GM15510 (cell line): ENCODE results near the gene NBDY.

ENCODE experiments used
- POLR2A ChIP-seq: IDR thresholded peaks from 3 replicates; pipeline ENCODE4 v1.6.1; 2011; ENCODE audit warnings: borderline replicate concordance; ENCODE audit not compliant: insufficient read length; ENCODE audit errors: extremely low read depth

Gene NBDY

GRCh38 chrX:56833626-56834025 is 104.6 kb downstream of the NBDY start:
- no peak for TF ChIP-seq POLR2A

DNA sequence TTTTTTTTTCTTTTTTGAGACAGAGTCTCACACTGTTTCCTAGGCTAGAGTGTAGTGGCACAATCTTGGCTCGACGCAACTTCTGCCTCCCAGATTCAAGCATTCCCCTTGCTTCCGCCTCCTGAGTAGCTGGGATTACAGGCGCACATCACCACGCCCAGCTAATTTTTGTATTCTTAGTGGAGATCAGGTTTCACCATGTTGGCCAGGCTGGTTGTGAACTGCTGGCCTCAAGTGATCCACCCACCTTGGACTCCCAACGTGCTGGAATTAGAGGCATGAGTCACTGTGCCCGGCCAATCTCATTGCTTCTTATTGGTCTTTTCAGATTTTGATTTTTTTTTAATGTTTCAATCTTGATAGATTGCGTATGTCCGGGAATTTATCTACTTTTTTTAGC is 124.4 kb downstream of the NBDY start:
- no peak for TF ChIP-seq POLR2A

GRCh38 chrX:56857042-56857441 is 128.0 kb downstream of the NBDY start:
- TF ChIP-seq POLR2A, result no peak

DNA sequence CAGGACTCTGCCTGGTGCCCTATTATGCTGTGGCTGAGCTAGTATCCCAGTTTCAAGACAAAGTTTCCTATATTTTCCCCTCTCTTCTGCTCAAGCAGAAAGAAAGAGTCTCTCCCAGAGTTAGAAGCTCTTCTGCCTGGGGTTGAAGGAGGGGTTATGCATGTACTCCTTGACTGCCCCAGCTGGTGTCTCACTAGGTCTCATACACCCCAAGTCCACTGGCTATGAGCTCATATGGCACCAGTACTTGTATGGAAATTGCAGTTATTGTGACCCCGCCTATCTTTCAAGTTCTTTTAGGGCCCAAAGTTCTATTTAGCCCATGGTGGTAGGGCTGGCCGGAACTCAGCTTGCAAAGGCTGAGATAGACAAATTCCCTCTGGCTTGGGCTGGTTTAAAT is 131.8 kb downstream of the NBDY start:
- no peak for TF ChIP-seq POLR2A
